GM12874 (cell line): ENCODE measurements around the gene PHF2.

Source experiments
- CTCF ChIP-seq: IDR thresholded peaks from 2 replicates; pipeline ENCODE4 v1.5.1; 2011; ENCODE audit warnings: low read depth, mild to moderate bottlenecking, control low read depth, low read length, moderate library complexity; ENCODE audit not compliant: insufficient read depth

The PHF2 gene

GRCh38 chr9:93541005-93541404 is 35.4 kb upstream of the PHF2 start:
- TF ChIP-seq CTCF = no peak

DNA sequence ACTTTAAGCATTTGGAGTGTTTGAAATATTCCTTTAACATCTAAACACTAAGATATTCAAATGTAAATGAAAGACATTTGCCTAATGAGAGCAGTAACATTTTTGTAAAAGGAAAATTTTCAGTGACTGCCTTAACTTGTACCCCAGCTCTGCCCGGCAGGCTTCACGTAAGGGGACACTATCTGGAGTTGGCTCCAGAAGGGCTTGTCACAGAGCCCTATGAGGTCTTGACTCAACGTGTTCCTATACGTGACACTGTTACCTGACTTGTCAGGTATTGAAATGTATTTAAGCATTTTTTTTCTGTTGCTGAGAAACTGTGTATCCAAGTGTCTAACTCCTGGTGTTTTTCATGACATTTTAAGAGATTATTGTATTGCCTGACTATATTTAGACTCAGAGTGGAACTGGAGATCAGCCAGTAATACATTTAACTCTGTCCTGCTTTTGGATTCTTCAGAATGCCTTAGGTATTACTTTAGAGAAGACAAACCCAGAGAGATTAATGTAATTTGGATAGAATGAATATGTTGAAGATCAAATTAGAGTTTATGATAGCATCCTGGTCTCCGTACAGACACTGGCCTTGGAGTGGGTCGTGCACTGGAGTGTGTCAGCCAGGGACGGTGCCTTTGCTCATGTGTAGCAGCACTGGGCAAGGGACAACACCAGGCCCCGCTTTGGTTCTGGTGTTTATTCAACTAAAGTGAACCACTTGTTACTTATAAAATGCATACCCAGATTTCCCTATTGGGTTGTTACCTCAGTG is 34.6 kb upstream of the PHF2 start:
- TF ChIP-seq CTCF = no peak

GRCh38 chr9:93543117-93543516 is 33.3 kb upstream of the PHF2 start:
- no peak for TF ChIP-seq CTCF

- TF ChIP-seq CTCF = no peak
Observed at GRCh38 chr9:93546356-93546755, 30.0 kb upstream of the PHF2 start.

- TF ChIP-seq CTCF = no peak
Observed at GRCh38 chr9:93549611-93550010, 26.8 kb upstream of the PHF2 start.

GRCh38 chr9:93552923-93553322 is 23.5 kb upstream of the PHF2 start:
- no peak for TF ChIP-seq CTCF

- TF ChIP-seq CTCF = no peak
Observed at GRCh38 chr9:93555370-93555769, 21.0 kb upstream of the PHF2 start.
